H54 (cell line): ENCODE measurements around the gene MINPP1.
A peak's percentile ranks its signal among the peaks of the same experiment; 100 is the strongest.

Experiments
- DNase-seq: peaks from one replicate; pipeline ENCODE4 v3.0.0; 2011; ENCODE audit warnings: low spot score, mixed read lengths; ENCODE audit not compliant: insufficient read length
- FAIRE-seq: peaks from 3 replicates; lab custom pipeline; 2011; peaks lifted over from hg19 to GRCh38; lab: Jason Lieb, UNC
- POLR2A ChIP-seq: IDR thresholded peaks from 2 replicates; pipeline ENCODE4 v1.6.1; 2011; ENCODE audit warnings: low read depth, mild to moderate bottlenecking, low read length

Gene MINPP1

DNA sequence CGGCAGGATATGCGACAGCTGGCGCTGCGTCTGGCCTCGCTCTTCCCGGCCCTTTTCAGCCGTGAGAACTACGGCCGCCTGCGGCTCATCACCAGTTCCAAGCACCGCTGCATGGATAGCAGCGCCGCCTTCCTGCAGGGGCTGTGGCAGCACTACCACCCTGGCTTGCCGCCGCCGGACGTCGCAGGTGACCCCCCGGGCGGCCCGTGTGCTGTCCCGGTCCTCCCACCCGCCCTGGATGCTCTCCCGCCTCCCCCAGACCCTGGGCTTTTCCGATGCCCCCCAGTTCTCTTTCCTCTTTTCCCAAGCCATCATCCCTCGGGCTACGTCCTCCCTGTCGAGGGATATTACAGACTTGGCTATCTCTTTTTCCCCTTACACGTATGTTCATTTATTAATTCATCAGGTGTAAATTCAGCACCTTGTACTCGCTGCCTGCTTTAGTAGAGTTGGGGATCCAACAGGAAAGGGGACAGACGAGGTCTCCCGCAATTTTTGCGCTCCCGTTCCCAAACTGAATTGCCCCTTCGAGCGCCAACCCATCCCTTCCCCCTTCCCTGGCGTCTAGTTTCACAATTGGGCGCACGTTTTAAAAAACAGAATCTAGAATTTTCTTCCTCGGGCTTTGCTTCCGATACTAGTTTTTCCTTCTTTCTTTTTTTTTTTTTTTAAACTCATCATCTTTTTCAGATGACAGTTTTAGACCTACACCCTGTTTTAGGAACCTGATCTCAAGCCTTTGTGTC is 846 bp downstream of the MINPP1 start:
- DNase-seq (peak; percentile 61), FAIRE-seq (peak; percentile 81)
- no peak for TF ChIP-seq POLR2A

- FAIRE-seq = no peak
- no peak for DNase-seq
- TF ChIP-seq POLR2A = no peak
Measured at GRCh38 chr10:87506956-87507355, 2.3 kb downstream of the MINPP1 start.

GRCh38 chr10:87507879-87508483 is 3.3 kb downstream of the MINPP1 start:
- TF ChIP-seq POLR2A = no peak
- DNase-seq (no peak), FAIRE-seq (peak; percentile 71)

GRCh38 chr10:87508837-87509236 is 4.1 kb downstream of the MINPP1 start:
- DNase-seq (no peak), FAIRE-seq (no peak)
- TF ChIP-seq POLR2A = no peak

DNA sequence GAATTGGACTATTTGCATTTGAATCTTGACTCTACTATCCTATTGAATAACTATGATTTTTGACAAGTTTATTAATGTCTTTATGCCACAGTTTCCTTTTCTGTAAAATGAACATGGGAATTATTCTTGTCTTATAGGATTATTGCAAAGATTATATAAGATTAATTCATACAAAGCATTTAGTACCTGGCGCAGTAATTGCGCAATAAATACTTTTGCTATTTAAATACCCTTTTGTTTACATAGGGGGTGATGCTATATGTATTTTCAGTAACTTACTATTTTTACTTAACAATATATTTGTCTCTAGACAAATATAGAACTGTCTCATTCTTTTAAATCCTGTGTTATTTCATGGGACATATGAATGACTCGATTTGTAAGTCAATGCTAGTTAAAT is 5.3 kb downstream of the MINPP1 start:
- no peak for FAIRE-seq
- DNase-seq = no peak
- TF ChIP-seq POLR2A = no peak

- TF ChIP-seq POLR2A = no peak
- DNase-seq = no peak
- no peak for FAIRE-seq
Measured at GRCh38 chr10:87511526-87511925, 6.8 kb downstream of the MINPP1 start.

GRCh38 chr10:87518937-87519336 is 14.2 kb downstream of the MINPP1 start:
- DNase-seq = no peak
- FAIRE-seq = peak; percentile 30
- no peak for TF ChIP-seq POLR2A

DNA sequence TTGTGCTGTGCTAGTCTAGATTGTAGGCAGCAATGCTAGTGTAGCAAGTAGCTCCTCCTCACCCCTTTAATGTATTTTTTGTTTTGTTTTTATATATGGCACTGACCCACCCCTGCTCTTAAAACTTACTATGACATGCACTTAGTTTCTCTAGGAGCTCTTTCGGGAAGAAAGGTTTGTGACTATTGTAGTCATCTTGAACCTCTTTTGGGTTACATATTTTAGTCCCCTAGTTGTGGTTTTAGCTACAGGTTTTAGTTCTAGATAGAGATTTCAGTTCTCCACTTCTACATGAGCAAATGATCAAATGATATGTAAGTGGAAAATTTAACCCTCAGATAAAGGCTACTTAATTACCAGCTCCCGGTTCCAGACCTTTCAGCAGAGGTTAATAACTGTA is 14.9 kb downstream of the MINPP1 start:
- DNase-seq = no peak
- no peak for TF ChIP-seq POLR2A
- FAIRE-seq = peak; percentile 53

- DNase-seq (no peak), FAIRE-seq (no peak)
- no peak for TF ChIP-seq POLR2A
Measured at GRCh38 chr10:87523731-87524130, 19.0 kb downstream of the MINPP1 start.

GRCh38 chr10:87524296-87524695 is 19.6 kb downstream of the MINPP1 start:
- FAIRE-seq (peak; percentile 88), DNase-seq (no peak)
- TF ChIP-seq POLR2A = no peak

GRCh38 chr10:87531908-87532622 is 27.4 kb downstream of the MINPP1 start:
- FAIRE-seq = peak; percentile 87

GRCh38 chr10:87532696-87533095 is 28.0 kb downstream of the MINPP1 start:
- FAIRE-seq = no peak

More at GRCh38 chr10:87531908-87532622, 27.4 kb downstream of the MINPP1 start:
- DNase-seq = no peak
- no peak for TF ChIP-seq POLR2A

GRCh38 chr10:87534173-87534858 is 29.6 kb downstream of the MINPP1 start:
- FAIRE-seq (peak; percentile 41), DNase-seq (no peak)
- TF ChIP-seq POLR2A = no peak

More at GRCh38 chr10:87532696-87533095, 28.0 kb downstream of the MINPP1 start:
- no peak for TF ChIP-seq POLR2A
- no peak for DNase-seq
